Activated T-cell treated with anti-CD3 and anti-CD28 coated beads for 4 hours (primary cell): ENCODE data around the gene DDN.

Experiments used
- DNase-seq: peaks from one replicate; pipeline ENCODE4 v3.0.0-alpha.2; 2020

DDN gene

DNA sequence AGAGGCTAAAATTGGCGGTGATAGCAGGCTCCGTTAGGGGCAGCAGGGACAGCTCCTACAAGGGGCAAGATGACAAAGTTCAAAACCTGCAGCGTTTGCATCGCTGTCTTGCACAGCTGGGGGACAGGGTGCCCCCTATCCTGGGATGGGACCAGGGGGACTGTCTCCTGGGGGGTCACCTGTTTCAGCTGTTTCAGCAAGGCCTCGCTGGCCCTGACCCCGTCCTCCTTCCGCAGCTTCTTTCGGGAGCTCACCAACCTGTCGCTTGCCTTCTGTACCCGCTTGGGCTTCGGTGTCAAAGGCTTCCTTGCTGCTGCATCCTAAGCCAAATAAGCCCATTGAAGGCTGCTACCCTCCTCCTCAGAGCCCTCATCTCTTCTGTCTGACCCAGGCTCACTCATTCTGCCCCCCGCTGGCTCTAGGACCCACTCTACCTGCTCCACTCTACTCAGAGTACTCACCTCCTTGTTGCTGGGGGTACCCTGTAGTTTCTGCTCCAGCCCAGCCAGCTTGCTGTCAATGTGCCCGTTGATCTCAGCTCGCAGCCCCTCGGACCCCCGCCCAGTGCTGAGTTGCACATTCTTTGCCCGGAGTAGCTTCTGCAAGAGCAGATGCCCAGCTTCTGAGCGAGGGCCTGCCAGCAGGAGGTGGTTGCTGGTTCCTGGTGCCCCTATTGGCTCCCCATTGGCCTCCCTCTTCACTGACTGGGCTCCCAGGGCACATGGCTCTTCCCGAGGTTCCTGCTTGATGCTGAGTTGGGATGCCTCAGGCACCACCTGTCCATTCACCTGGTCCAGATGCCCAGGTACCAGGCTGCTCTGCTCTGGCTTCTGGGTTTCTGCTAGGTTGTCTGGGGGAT lies 31.8 kb upstream of the DDN start:
- DNase-seq: no peak

DNA sequence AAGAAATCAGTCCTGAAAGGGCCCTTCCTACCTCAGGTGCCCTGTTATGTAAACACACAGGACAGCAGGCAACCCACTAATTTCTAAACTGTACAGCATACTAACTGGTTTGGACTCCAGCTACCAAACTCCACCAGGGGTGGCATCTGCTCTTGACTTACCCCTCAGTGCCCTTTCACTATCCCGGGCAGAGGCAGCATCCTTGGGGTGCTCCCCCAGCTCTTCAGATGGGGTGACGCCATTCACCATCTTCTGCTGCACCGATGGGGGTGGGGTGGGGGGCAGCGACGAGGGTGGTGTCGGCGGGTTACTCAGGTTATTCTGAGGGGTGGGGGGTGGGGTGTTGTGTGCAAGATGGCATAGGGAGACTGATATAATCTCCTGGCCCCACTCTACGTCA lies 30.9 kb upstream of the DDN start:
- no peak for DNase-seq

DNA sequence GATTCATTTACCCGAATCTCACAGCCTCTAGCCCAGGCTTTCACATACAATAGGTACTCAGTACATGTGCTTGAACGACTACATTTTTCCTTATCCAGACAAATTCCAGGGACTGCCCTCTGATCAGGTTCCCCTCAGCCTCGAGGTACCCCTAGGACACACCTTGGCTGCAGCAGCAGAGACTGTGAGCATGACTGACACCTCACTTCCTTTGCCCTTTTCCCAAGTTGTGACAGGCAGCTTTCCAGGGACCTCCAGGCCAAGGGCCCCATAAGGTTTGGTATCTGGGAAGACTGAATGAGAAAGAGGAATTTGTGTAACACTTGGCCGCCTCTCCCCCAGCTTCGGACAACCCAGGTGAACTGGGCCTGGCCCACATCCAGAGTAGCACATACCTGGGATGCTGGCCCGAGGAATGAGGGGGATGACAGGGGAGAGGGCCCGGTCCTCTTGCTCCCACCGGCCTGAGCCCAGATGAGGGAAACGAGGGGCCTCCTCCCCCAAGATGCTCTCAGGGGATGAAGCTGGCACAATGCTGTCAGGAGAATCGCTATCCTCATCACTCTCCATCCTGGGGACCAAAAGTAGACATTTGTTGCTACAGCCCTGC lies 29.6 kb upstream of the DDN start:
- DNase-seq: no peak

DNA sequence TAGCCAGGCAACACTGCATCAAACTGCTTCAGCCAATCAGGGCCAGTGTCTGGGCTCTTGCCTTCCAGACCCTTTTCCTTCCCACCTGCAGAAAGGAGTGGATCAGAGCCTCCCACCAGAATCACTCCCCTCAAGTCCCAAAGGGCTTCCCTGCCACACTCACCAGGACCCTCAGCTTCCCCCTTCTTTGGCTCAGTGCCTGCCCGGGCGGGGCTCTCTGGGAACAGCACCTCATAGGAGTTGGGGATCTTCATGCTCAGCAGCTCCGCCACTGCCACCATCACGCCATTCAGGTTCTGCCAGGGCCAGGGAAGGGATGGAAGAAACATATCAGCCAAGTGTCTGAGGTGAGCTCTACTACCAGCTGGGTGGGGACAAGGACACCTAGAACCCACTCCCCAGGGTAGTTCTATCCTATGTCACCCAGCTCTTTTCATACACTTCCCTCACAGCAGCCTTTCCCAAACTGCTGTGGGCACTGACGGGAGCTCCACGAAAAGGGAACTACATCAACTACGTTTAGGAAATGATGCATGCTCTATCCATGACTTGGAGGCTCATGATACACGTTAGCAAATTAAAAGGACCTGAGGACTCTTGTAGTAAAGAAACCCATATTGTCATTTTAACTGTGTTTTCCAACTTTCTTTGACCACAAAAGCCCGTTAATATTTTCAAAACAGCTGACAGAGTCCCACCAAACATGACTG lies 28.8 kb upstream of the DDN start:
- no peak for DNase-seq

DNA sequence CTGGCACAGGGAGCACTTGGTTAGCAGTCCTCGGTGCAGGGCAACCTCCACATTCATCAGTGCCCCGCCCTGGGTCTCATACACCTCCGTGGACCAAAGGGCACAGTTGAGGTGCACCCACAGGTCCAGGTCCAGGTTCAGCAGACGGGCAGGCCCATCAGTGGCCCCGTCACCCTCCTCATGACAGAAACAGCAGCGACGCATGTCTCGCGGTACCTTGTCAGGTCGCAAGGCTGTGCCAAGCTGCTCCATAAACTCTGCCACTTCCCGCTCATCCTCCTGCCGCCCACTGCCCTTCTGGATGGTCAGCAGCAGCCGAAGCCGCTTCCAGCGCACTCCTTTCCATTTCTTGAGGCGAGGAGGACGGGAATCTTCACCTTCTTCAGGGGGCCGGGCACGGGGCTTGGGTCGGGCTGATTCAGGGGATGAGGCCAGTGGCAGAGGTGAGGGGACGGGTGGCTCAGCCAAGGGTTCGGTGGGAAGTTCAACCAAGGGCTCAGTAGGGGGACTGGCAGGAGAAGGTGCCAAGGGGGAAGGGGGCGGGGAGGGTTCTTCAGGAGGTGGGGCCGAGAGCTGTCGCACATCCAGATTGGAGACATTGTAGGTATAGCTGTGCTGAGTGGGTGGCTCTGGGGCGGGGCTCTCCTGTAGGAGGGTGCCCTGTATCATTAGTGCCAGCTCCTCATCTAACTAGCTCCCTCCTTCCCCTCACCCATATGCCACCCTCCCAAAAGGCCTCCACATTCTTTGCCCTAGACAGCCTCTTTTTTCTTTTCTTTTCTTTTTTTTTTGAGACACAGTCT lies 27.7 kb upstream of the DDN start:
- no peak for DNase-seq

DNA sequence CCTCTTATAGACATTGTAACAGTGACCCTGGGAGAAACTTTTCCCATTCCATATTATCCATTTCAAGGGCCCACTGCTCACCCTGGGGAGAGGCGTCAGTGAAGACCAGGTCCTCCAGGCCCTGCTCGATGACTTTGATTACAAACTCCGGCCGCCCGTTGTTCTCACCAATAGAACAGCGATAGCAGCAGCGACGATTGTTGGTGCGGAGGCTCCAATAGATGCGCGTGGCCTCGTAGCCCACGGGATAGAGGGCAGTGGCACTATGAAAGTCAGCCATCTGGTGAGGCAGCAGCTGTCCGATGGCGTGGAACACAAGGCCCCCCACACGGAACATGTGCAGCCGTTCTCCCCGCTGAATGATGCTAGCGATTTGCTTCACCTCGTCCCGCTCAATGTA lies 26.9 kb upstream of the DDN start:
- no peak for DNase-seq

DNA sequence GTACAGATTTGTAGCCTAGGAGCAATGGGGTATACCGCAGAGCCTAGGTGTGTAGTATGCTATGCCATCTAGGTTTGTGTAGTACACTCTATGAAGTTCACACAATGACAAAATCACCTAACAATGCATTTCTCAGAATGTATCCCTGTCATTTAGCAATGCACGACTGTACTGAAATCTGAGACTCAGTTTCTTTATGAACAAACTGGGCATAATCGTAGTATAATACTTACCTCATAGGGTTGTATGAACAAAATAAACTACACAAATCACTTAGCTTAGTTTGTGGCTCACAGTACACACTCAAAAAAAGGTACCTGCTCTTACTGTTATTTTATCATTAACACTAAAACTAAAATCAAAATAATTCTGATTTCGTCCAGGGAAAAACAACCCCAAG lies 26.3 kb upstream of the DDN start:
- DNase-seq: no peak

DNA sequence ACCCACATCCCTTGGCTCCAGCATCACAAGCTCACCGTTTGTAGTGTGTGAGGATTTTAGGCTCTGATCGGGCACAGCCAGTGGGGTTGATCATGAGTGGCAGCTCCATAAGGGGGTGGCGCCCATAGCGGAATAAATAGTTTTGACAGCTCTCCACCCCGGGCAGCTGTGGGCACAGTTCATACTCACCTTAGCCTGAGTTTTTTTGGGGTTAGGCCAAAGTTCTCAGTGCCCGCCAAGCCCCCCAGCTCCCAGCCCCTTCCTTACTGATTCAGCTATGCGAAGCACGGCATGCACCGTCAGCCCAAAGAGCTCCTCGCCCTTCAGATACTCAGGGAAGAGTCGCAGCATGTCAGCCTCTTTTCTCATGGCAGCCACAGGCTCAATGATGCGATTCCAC lies 25.4 kb upstream of the DDN start:
- no peak for DNase-seq

DNA sequence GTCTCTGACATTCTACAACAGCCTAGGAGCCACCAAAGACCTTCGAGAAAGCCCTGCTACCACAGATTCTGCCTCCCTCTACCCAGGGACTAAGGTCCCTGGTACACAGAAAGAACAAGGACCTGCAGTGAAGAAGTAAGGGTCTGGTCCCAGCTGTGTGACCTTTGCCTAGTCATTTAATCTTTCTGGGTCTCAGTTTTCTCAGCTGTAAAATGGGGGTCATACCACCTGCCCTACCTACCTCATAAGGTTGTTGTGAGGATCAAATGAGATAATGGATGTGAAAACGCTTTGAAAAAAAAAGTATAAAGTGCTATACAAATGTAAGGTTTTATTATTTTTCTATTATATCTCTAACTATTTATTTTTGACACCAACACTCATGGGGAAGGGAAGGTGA lies 24.6 kb upstream of the DDN start:
- no peak for DNase-seq

DNA sequence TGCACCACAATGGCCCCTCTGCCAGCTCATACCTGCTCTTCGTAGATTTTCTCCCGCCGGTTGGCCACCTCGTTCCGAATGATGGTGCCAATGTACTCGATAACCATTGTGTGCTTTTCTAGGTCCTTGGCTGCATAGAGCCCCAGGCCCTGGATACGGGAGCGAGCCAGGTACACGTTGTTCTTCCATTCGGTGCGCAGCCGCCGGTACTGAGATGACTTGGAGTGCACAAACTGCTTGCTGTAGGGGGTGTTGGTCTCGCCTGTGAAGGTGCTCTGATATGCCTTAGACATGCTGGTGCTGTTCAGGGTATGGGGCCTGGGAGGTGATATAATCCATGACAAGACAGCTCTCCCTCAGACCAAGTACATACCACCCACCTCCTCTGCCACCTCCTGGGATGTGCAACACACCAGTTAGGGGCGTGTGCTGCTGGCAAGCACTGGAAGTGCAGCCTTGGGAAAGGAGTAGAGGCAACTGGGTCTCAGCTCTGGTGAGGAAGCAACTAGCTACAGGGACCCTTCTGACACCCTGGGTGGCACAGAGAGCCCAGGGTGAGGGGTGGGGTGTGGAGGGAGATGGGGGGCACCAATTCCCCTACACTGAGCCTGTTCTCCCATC lies 23.5 kb upstream of the DDN start:
- no peak for DNase-seq

DNA sequence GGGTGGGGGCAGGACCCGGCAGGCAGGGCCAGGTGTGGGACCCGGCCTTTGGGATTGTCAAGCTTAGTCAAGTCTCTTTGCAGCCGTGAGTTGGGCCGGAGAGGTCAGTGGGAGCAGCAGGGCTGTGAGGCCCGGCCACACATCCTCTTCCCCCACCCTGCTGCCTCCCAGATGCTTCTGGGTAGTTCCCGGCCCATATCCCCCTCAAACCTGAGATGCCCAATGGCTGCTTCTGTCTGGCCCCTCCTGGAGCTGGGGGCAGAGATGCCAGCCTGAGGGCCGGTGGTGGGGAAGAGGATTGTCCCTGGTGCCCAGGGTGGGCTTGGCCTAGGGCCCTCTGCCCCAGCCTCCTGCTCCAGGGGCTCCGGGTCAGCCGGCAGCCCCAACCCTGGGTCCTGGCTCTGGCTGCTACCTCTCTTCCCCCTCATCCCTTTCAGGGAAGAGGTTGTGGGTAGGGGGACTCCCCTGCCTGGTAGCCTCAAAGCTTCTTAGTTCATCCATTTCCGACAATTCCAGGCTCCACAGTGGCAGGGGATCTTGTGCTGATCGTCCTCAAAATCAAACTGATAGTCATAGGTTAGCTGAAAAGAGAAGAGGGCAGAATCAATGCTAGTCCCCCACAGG lies 22.2 kb upstream of the DDN start:
- no peak for DNase-seq

DNA sequence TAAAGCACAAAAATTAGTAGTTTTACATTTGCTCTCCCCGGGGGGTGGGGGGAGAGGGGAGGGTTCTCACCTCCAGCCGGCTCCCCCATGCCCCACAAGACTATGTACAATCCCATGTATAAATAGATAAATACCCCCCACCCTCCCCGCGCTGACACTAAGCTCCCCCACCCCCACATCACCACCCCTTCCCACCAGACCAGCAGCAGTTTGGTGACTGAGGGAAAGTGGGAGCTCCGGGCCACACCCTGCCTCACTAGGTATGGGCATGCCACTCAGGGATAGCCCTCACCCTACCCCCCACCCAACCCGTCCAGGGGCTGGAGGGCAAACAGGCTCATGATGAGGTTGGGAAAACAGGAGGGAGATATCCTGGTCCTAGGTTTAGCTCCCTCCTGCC lies 21.3 kb upstream of the DDN start:
- DNase-seq: no peak

DNA sequence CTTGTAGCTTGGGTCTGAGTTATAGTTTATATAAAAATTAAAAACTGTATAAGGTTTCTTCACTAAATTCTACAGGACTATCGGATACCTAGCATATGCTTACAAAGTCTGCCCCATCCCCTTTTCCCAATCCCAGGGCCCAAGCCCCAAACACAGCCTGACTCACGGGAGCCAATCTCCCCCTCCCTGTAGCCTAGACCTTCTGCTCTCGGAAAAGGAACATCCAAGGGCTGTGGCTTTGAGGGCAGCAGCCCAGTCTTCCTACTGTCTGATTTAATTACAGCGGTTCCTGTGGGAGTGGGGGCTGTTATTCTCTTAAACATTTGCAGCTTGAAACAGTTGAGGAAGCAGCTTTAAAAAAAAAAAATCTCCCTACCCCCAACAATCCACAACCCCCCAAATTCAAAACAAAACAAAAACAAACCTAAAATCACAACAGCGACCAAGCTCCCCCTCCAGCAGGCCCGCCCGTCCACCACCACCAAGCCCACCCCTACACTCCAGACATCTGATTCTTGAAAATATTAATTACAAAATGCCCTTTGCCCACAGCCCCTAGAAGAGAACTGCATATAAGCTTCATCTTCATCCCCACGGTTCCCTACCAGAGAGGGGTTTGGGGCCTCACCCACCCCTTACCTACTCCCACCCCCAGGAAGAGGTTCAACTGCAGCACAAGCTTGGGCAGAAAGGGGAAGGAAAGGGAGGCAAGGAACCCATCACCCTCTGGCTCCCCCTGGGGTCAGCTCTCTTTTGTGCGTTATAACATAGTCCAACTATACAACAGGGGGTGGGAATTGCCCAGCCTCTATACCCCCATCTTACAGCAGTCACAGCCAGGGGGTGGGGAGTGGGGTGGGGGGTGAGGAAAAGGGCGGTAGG lies 20.5 kb upstream of the DDN start:
- peak; percentile 28 for DNase-seq

DNA sequence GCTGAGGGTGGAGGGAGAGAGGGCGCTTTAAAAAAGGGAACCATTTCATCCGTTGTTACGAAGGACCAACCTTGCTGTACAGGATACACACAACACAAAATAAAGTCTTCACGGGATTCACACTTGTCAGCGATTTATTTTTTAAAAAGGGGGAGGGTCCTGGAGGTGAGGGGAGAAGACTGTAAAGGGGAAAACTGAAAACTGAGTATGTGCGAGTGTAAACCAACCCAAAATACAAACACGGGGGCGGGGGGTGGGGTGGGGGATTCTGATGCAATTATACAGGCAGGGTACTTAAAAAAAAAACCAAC lies 19.9 kb upstream of the DDN start:
- no peak for DNase-seq

DNA sequence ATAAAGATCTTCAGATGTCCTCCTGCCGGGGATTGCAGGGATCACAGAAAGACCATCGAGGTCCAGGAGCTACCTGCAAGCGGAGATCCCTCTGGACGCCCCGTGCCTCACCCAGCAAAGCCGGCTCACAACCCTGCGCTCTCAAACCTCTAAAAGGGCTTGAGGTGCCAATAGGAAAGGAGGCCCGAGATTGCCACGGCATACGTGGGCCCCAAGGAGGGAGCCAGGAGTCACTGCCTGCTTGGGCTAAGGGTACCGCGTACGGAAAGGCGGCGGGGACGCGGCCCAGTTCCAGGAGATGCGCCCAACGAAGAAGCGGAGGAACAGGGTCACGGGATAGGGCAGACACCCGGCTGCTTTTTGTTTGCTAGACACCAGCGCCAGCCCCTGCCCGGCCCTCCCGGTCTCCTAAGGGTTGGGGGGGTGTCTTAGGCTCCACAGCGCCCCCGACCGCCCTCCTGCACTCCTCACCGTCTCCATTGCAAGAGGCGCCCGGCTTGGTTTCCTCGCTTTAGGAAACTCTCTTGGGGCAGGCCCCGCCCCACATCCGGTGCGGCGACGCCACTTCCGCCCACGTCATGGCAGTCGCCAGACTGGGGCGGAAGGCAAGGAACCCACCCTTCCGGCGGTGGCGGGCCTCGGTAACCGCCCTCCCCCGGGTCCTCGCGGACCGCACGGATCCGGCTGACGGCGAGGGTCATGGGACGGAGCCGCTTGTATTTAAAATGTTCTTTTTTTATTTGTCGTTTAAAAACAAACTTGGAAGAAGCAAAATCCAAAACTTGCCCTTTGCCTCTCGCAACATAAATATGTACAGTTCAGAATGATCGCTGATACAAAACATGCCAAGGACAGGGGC lies 19.3 kb upstream of the DDN start, which contains the start of gene PRKAG1:
Gene PRKAG1 (minus strand): TSS at position 516 of the 859 bp plus-strand sequence. CDS start 36 bp downstream, at position 480.
- peak; percentile 92 for DNase-seq

DNA sequence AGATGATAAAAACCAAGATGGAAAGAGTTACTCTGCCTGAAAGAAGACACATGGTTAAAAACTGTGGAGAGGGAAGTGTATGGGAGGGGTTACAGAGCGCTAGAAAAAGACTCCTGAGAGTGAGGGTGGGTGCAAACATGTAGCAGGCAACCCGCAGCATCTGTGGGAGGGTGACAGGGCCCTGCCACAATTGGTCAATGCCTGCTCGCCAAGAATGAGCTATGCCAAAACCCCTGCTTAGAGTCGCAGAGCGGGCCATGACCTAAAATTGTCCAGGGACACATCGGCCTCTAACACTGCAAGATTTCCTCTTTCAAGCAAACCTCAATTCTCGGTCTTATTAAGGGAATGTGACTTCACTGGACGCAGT lies 18.7 kb upstream of the DDN start:
- DNase-seq: no peak

DNA sequence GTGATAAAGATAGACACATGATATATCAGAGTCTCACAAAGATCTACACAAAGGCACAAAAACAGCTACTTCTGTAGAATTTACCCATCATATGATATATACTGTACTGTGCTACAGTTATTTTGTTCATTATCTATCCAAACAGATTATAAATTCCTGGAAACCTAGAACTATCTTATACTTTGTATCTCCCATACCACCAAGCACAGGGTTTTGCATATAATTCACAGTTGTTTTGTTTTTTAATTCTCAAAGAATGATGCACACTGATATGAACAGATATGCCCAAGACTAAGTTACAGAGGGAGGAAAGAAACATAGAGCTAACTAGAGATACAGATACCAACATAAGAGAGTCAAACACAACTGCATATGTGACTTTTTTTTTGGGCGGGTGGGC lies 16.0 kb upstream of the DDN start:
- DNase-seq: no peak

DNA sequence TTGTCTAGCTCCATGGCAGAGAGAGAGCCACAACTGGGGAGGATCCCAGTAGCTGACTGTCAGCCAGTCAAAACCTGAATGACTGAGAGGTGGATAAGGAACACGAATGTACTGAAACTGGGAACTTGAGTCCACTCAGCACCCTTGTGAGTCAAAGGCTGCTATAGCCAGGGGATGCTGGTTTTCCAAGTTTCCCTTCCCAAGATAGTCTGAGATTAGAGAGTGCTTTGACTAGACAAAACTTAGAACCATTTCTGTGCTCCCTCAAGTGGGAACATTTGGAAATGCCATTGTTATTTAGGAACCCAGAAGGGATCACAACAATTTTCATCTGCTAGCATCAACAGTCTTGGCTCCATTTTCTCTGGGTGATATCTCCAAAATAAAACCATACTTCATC lies 15.4 kb upstream of the DDN start:
- DNase-seq: no peak

DNA sequence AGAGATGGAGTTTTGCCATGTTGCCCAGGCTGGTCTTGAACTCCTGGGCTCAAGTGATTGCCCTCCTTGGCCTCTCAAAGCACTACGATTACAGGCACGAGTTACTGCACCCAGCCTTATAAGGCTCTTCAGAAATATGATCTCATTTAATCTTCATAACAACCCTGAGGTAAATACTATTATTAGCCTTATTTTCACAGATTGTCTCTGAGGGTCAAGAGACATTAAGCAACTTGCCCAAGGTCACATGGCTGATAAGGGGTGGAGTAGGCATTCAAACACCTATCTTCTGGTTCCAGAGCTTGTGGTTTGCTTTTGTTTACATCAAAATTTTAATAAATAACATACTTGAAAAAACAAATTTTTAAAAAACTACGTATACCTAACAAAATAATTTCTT lies 14.3 kb upstream of the DDN start:
- no peak for DNase-seq

DNA sequence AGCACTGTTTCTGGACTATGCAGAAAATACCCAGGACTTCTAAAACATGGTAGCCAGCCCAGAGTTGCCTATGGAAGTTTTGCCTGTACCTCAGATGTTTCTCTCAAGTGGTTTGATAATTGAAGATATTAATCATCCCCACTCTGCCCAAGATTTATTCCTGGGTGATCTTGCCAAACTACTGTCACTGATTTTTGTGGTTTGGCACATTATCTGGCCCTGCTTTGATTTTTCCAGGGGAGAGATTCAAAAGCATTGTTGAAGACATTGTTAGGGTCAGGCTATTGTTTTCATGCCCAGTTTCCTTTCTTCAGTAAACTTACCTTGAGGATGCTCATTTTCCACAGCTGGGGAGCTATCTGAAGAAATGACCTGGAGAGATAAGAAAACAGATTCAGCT lies 13.6 kb upstream of the DDN start:
- no peak for DNase-seq
